CD4-positive, alpha-beta T cell treated with Interferon gamma for 1 hour (primary cell): ENCODE results near the gene MAPRE2.
"Not testable (repeated sequence)": the region's sequence is repeated elsewhere in the genome, so short reads cannot be mapped to it uniquely, and the experiment has no call there.

Experiments used
- DNase-seq: peaks from one replicate; pipeline ENCODE4 v3.0.0-alpha.2; 2020

Gene MAPRE2

DNA sequence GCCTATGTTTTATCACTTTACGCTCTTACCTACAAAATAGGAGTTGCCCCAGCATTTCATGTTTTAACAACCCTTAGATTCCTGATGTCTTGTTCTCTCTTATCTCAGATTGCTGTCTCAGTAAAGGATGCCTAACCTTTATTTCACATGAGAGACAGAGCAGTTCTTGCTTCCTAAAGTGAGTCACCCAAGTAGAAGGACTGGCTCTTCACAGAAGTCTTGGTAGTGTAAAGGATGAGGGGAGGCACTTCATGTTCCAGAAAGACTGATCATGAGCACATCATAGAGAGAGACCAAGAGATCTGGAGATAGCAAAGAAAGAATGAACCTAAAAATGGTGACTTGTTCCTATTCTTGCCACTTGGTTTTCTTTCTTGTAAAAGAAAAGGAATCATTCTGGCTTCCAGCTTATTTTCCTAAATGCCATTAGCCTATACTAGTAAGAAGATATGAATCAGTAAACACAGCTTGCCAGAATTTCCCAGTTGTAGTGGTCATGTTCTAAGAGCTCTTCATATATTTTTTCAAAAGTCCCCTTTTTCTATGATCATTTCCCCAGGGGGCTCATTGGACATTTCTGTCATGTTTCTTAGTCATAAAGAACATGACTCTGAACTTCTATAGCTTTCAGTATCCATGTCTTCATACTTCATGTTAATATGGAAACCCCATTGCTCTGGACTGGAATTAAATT, 54.9 kb downstream of the MAPRE2 start:
- no peak for DNase-seq

DNA sequence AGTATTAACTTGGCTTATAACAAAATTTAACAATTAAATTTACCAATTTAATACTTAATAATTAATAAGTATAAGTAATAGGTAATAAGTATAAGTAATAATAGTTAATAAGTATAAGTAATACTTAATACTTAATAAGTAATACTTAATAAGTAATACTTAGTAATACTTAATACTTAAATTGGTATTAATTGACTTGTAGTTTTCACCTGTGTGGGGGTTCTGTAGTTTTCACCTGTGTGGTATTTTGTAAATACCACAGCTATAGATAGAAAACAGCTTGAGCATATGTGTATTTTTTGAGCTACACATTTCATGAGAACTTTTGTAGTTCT, 55.4 kb downstream of the MAPRE2 start:
- no peak for DNase-seq

DNA sequence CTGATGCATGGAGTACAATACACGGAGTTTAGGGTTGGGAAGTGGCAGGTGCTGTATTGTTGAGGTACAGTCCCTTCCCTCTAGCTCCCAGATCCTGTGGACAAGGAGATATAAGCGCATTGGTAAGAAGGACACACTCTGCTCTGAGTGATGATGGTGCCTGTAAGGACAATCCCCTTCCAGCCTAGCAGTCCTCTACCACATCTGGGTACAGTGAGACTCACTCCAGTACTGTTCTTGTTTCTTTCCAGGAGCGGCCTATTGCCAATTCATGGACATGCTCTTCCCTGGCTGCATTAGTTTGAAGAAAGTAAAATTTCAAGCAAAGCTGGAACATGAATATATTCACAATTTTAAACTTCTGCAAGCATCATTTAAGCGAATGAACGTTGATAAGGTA, 56.0 kb downstream of the MAPRE2 start:
- DNase-seq = no peak

DNA sequence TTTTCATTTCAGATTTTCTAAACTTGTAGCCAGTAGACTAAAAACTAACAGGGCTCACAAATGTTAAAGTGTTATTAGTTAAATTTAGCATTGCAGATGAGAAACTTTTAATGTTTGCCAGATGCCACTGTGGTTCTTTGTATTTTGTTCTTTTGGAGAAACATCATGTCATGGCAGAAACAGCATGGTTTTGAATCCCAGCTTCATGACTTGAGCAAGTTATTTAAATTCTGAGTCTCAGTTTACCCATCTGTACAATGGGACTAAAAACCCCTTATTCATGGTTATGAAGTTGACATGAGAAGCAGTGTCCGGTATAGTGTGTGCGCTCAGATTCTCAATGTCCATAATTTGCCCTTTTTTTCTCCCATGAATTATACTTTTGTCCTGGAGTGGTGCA, 56.5 kb downstream of the MAPRE2 start:
- DNase-seq = no peak

DNA sequence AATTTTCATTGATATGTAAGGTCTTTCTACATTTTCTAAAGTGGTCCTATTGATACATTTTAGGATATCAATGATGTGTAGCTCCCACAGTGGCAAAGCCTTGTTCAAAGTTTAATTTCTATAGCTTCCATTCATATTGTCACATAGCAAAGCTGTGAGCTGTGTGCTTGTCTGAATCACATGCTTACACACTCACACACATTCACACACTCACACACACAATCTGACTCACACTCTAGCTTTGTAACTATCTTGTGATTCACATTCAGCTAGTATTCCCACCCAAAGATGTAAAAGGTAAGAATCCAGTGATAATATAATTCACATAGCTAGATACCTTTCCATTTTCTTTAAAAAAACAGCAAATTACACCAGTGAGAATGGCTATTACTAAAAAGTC, 58.7 kb downstream of the MAPRE2 start:
- DNase-seq = no peak

DNA sequence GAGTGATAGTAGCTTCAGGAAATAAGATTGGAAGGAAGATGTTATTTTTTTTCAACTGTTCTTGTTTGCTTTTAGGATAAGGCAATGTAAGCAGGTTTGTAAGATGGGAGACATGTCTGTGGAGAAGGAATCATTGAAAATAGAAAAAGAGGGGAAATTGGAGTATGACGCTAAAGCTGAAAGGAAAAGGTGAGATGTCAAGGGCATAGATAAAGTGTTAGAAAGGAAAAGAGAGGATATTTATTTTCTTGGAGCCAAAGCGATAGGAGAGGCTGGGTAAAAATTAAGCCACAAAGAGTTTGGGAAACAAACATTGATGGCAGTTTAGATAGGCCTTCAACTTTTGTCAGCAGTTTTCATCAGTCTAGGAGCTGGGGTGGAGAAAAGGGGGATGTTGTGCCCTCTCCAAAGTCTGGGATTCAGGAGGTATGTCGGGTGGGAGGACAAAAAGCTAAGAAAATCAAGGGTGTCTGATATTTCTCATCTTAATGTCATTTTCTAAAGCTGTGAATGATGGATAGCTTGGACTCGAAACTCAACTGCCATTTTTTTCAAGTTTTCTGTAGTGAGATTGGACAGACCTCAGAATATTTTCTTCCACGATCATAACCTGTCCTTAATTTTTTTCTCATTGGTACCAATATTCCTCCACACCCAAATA, 63.3 kb downstream of the MAPRE2 start:
- DNase-seq = no peak

DNA sequence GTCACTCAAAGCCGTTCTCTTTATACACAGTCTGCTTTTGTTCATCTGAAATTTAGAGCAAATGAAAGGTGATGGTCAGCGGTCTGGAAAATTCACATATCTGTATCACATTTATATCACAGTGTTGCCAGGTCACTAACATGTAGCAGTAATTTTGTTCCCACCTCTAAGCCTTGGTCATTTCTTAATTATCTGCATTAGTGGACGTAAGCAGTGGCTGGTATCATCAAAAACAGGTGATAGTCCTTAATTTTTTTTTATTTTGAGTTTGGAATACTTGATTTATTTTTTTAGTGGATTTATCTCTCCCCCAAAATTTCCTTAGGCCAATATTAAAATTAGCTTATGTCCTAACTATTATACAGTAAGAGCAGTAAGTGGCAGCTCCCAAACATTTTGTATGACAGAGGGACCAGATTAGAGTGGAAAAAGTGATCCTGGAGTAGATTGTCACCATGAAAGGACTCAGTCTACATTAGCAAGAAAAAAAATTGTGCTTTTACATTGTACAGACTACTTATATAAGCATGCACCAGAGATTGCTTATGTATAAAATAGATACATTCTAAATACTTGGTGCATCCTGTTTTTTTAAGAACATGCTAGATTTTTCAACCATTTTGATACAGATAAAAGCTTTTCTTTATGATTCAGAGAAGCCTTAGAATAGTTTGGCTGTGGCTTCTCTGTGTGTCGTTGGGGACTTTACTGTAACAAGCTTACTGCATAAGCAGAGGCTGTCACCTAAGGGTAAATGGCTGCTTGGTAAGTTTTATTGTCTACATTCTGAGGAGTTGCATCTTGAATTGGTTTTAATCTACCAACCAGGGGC, 65.0 kb downstream of the MAPRE2 start:
- no peak for DNase-seq

DNA sequence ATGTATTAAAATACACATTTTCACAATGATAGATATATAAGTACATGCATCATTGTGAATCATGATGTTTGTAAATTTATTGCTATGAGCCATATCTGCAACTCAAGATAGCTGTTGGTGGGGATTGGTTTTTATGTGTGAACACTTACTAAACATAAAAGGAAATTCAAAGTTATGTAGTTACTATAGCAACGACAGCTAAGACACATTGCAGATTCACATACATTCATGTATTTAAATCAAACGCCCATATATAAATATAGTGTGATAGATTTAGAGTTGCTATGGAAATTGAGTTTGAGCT, 65.6 kb downstream of the MAPRE2 start:
- no peak for DNase-seq

DNA sequence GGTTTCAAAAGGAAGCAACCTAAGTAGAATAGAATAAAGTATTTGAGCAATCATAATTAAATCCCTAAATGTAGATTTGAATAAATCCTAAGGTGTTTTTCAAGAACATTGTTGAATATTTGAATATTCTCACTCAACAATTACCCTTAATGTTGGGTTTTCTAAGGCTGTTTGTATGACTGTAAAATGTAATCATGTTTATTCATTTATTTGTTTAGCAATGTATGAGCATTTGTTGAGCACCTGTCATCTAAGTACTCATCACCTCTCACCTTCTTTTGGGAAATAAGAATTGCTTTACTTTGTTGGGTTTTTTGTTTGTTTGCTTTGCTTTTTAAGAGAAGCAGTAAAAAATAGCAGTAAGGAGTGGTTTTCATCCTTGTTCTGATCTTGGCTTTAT, 66.0 kb downstream of the MAPRE2 start:
- DNase-seq = no peak

DNA sequence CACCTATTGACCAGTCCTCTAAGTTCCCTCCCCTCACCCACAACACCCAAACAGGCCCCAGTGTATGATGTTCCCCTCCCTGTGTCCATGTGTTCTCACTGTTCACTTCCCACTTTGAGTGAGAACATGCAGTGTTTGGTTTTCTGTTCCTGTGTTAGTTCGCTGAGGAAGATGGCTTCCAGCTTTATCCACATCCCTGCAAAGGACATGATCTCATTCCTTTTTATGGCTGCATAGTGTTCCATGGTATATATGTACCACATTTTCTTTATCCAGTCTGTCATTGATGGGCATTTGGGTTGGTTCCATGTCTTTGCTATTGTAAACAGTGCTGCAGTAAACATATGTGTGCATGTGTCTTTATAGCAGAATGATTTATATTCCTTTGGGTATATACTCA, 66.9 kb downstream of the MAPRE2 start:
- DNase-seq = not testable (repeated sequence)

DNA sequence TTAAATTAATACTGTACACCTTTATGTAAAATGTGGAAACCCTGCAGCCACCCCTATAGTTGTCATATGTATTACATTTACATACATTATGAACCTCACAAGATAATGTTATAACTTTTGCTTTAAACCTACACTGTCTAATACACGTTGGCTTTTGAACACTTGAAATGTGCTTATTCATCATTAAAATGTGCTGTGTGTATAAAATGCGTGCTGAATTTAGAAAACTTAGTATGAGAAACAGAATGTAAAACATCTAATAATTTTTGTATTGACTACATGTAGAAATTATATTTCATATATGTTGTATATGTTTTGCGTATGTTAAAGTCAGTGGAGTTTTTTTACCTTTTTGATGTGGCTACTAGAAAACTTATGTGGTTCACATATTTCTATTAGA, 68.8 kb downstream of the MAPRE2 start:
- no peak for DNase-seq

DNA sequence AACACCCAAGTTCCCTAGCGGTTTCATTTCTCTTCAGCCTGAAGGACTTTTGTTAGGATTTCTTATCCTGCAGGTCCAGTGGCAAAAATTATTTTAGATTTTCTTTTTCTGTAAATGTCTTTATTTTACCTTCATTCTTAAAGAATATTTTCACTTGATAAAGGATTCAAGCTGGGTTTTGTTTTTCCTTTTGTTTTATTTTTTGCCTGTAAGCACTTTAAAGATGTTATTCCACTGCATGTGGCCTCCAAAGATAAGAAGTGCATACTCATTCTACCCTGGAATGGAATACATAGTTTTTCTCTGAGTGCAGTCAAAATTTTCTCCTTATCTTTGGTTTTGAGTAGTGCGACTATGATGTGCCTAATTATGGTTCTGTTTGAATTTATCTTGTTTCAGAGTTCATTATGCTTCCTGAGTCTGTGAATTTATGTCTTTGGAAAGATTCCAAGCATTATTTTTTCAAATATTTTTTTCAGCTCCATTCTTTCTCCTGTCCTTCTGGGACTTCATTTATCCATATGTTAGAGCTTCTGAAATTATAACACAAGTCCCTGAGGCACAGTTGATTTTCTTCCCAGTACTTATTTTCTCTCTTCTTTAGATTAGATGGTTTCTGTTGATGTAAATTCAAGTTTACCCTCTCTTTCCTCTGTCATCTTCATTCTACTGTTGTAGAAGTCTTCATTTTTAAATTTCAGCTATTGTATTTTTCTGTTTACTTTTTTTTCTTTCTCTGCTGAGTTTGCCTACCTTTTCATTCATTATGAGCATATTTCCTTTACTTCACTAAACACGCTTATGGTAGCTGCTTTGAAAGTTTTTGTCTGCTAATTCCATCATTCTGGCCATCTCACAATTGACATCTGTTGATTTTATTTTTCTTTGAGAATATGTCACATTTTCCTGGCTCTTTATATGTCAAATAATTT, 69.6 kb downstream of the MAPRE2 start:
- no peak for DNase-seq

DNA sequence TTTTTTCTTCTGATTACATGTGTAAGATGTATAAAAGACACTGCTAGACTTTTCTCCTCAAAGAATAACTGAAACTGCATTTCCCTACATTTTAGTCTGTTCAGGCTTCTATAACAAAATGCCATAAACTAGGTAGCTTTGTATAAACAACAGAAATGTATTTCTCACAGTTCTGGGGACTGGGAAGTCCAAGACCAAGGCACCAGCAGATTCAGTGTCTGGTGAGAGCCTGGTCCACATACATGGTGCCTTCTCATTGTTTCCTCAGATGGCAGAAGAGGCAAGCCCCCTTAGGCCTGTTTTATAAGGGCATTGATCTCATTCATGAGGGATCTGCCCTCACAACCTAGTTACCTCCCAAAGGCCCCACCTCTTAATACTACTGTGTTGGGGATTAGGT, 71.5 kb downstream of the MAPRE2 start:
- no peak for DNase-seq

DNA sequence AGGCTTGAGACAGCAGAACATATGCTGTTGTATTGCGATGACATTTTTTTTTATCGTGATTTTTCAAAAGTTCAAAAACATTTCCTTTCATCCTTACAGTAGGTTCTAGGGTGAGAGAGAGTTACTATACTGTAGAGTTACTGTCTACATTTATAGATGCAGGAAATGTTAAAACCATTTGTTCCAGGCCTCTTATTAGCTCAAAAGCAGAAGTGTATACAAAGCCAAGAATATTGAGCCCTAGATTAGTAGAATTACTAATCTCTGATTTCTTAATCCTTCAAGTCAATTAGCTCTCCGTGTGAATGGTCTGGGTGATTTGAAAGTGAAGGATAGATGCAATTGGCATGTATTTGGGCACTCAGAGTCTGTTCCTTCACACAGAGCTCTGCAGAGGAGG, 73.1 kb downstream of the MAPRE2 start:
- no peak for DNase-seq

DNA sequence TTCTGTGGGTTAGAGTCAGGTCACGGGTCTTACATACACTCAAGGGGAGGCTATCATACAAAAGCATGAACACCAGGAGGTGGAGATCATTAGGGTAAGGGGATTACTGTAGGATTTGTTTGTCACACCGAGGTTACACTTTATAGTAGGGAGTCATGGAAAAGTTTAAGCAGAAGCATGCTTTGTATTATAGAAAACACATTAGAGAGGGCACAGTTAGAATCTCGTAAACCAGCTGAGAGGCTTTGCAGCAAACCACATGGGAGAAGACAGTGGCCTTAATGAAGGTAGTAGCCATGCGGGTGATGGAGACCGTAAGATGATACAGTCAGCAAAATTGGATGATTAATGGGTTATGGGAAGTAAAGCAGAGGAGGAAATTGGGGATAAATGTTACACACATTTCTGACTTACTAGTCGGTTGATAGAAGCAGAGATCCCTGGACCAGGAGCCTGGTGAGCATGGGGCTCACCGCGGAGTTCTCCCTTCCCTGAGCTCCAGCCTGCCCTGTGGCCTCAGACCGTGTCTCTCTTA, 75.6 kb downstream of the MAPRE2 start:
- no peak for DNase-seq

DNA sequence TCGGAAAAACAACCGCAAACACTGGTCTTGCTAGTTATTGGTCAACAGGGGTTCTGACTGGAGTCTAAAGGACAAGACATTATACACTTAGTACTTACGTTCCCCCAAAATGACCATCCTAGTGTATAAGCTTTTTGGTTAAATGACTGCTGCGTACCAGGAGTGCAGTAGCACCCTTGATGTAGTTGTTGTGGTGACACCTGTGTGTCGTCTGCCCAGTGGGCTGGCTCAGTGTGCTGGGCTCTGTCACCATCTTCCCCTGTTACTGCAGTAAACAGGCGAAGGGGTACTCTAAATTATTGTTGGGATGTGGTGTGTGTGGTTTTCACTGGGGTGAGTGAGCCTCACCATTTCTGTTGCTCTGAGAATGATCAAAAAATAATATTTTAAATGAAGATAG, 76.2 kb downstream of the MAPRE2 start:
- DNase-seq = no peak

DNA sequence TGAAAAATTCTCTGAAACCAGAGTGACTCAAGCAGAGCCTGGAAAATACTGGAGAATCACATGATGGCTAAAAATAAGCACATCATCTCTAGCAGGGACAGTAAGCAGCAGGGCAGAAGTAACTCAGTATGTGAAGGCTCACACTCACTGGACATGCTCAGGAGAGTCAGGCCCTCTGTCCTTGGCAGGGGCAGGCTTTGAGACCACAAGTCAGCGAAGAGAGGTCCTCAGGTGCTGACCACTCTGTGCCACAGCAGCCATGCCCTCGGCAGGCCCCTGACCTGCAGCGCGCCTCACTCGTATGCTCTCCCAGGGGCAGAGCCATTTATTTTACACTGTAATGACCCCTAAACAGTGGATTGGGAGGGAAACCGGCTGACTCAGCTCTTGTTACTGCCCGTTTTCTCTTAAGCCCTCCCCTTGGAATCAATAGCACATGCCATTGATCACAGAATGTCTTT, 76.8 kb downstream of the MAPRE2 start:
- DNase-seq = no peak

DNA sequence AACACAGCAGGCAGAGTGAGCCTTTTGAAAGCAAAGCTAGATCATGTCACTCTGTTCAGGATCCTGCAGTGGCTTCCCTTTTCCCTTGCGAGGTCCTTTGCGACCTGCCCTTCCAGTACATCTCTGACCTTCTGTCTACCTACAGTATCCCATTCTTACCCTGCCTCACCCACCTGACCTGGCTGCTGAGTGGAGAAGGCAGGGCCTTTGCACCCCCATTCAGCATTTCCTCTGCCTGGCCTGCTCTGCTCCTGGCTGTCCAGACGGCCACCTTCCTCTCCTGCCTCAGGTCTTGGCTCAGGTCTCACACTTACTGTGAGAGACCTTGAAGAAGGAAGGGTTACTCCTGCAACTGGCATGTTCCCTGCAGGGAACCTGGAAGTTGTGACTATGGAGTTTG, 77.4 kb downstream of the MAPRE2 start:
- no peak for DNase-seq

DNA sequence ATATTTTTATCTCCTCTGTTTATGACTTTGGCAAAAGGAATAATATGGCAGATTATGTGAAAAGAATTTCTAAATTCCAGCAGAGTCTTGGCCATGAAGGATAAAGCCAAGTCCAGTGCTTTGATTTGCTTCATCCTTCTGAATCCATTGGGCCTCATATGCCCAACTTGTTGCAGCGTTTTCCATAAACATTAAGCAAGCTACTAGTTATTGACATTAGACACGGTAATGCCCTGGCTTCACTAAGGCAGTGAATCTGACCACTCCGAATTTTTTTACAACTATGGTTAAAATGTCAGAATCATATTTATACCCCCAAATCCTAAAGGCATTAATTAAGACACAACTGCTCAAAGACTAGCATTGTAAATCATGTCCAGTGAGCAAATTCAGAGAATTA, 79.8 kb downstream of the MAPRE2 start:
- DNase-seq = no peak

DNA sequence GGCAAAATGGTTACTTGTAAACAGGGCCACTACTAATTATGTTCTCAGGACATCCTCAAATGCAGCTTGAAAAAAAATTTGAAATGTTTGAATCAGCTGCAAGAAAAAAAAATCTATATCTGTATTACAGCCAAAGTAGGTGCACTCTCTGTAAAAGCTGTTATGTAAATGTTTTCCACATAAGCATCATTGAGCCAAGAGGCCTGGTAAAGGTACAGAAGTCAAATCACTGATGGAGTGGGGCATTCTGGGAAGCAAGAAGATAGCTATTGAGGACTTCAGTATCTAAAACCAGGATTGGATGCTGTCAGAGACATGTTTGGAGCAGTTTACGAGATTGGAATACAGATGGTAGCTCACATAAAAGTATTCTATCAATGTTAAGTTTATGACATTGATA, 80.3 kb downstream of the MAPRE2 start:
- no peak for DNase-seq

DNA sequence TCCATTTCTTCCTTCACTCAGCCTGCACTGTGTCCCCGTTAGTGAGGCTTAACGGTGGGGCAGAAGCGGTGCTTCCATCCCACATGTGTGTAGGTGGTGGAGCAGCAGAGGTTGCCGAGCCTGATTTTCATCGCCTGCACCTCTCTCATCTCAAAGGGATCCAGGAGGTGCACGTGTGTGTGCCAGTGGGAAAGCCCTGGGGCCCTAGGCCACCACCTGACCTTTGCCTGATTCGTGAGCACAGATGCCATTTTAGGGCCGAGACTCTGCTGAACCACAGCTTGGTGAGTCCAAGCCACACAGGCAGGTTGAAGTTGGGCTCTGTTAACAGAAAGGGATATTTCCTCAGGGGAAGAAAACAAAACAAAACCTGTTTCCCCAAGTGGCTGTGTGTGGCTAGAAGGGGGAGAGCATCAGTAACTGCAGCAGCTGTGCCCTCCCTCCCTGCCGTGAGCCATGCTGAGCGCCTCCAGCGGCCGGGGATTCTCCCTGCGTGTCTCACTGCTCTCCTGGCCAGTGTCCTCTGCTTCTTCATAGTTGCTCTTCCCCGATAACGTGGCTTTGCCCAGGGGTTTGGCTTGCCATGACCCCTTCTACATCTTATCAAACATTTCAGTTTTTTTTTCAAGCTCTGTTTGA, 81.5 kb downstream of the MAPRE2 start:
- DNase-seq = no peak

DNA sequence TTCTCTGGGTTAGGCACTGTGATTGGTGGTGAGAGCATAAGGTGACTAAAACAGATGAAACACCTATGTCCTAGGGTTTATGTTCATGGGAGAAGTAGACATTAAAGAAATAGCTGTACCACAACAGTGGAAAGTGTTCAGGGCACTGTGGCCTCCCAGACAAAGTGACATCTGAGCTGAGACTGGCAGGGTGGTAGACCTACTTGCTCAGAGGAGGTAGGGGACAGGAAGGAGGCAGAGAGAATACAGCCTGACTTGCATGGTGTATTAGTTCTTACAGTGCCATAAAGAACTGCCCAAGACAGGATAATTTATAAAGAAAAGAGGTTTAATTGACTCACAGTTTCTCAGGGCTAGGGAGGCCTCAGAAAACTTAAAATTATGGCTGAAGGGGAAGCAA, 82.6 kb downstream of the MAPRE2 start:
- DNase-seq = no peak
